IMR-90 (cell line): ENCODE data around the gene C16orf87. TPM values are rescaled to one million over a fixed set of nuclear protein-coding genes. Genes with fewer than 3 reads are reported as not detected.

Experiments used
- ATAC-seq: fragments of 200-7000 bp; cut with Tn5 transposase; 2 replicates; pipeline ENCODE4 v1.9.1; 2020; ENCODE audit warnings: low read depth, mild to moderate bottlenecking, moderate library complexity
- BruUV-seq: library from RNA; stranded (reverse); fragments of 400-500 nt; replicated peaks from 2 replicates; lab custom pipeline; 2021; lab: Mats Ljungman, UMichigan
- CTCF ChIA-PET: fragments of 300-600 bp; formaldehyde crosslinking; extraction: SDS; loops from one replicate; lab custom pipeline; 2021; ENCODE audit warnings: antibody characterized with exemption; lab: Yijun Ruan, JAX
- POLR2A ChIA-PET: fragments of 300-600 bp; sonication (Branson Sonifier 250); formaldehyde crosslinking; loops from one replicate; lab custom pipeline; 2022; ENCODE audit warnings: antibody characterized with exemption; ENCODE audit not compliant: unreplicated experiment; lab: Charles Lee
- DNase-seq: peaks from one replicate; pipeline ENCODE4 v3.0.0; 2013
- H2AFZ ChIP-seq: replicated peaks from 2 replicates; pipeline ENCODE3; 2013; ENCODE audit warnings: low read length, mild to moderate bottlenecking; ENCODE audit not compliant: poor library complexity
- H2AK5ac ChIP-seq: 2 replicates; pipeline ENCODE4 v1.6.1; 2013; ENCODE audit warnings: low read depth, low read length, inconsistent platforms
- H2AK9ac ChIP-seq: replicated peaks from 2 replicates; pipeline ENCODE3; 2013; ENCODE audit warnings: mild to moderate bottlenecking, low read depth, low read length, moderate library complexity; ENCODE audit not compliant: poor library complexity
- H2BK120ac ChIP-seq: 2 replicates; pipeline ENCODE4 v1.6.1; 2013; ENCODE audit warnings: low read depth, low read length, inconsistent platforms
- H2BK15ac ChIP-seq: 3 replicates; pipeline ENCODE4 v1.6.1; 2013; ENCODE audit warnings: low read depth, low read length, inconsistent platforms
- H2BK20ac ChIP-seq: 2 replicates; pipeline ENCODE4 v1.6.1; 2013; ENCODE audit warnings: low read depth, mild to moderate bottlenecking, inconsistent platforms, low read length, moderate library complexity
- H2BK5ac ChIP-seq: 2 replicates; pipeline ENCODE4 v1.6.1; 2013; ENCODE audit warnings: mild to moderate bottlenecking, low read depth, low read length, inconsistent platforms; ENCODE audit not compliant: poor library complexity, severe bottlenecking
- H3K14ac ChIP-seq: replicated peaks from 2 replicates; pipeline ENCODE4 v1.6.1; 2013; ENCODE audit warnings: low read depth, low read length, inconsistent platforms
- H3K18ac ChIP-seq: 2 replicates; pipeline ENCODE4 v1.6.1; 2013; ENCODE audit warnings: low read depth, low read length, control low read depth
- H3K23ac ChIP-seq: 2 replicates; pipeline ENCODE4 v1.6.1; 2013; ENCODE audit warnings: low read depth, low read length, inconsistent platforms
- H3K27ac ChIP-seq: 2 replicates; pipeline ENCODE4 v1.5.1; 2013; ENCODE audit warnings: mild to moderate bottlenecking, control low read depth, low read length; ENCODE audit not compliant: insufficient read depth
- H3K27me3 ChIP-seq: 2 replicates; pipeline ENCODE4 v1.6.1; 2013; ENCODE audit warnings: low read length; ENCODE audit not compliant: control insufficient read depth, insufficient read depth
- H3K36me3 ChIP-seq: 2 replicates; pipeline ENCODE4 v1.6.1; 2013; ENCODE audit warnings: low read length, mixed read lengths; ENCODE audit not compliant: control insufficient read depth, insufficient read depth
- H3K4ac ChIP-seq: 2 replicates; pipeline ENCODE4 v1.6.1; 2013; ENCODE audit warnings: low read depth, low read length, inconsistent platforms
- H3K4me1 ChIP-seq: 2 replicates; pipeline ENCODE4 v1.6.1; 2013; ENCODE audit warnings: low read length, mixed read lengths; ENCODE audit not compliant: control insufficient read depth, insufficient read depth
- H3K4me2 ChIP-seq: 2 replicates; pipeline ENCODE4 v1.6.1; 2013; ENCODE audit warnings: low read depth, mild to moderate bottlenecking, control low read depth, low read length, moderate library complexity
- H3K4me3 ChIP-seq: 2 replicates; pipeline ENCODE4 v1.5.1; 2013; ENCODE audit warnings: low read depth, mild to moderate bottlenecking, control low read depth, low read length, moderate library complexity; ENCODE audit not compliant: insufficient read depth
- H3K56ac ChIP-seq: 2 replicates; pipeline ENCODE4 v1.6.1; 2013; ENCODE audit warnings: low read length, inconsistent platforms; ENCODE audit not compliant: insufficient read depth; ENCODE audit errors: extremely low read depth
- H3K79me1 ChIP-seq, 2 experiments: 2 replicates each; pipeline ENCODE4 v1.6.1; 2013; ENCODE audit warnings: low read length in 2 of 2, inconsistent platforms in 1 of 2, low read depth in 1 of 2
- H3K9ac ChIP-seq: 2 replicates; pipeline ENCODE4 v1.6.1; 2013; ENCODE audit warnings: low read depth, low read length, control low read depth
- H3K9me1 ChIP-seq: 2 replicates; pipeline ENCODE4 v1.6.1; 2013; ENCODE audit warnings: low read length, inconsistent platforms; ENCODE audit not compliant: insufficient read depth
- H3K9me3 ChIP-seq: 2 replicates; pipeline ENCODE4 v1.6.1; 2013; ENCODE audit warnings: low read length; ENCODE audit not compliant: control insufficient read depth, insufficient read depth
- H4K20me1 ChIP-seq: 2 replicates; pipeline ENCODE4 v1.6.1; 2013; ENCODE audit warnings: low read length, inconsistent platforms; ENCODE audit not compliant: insufficient read depth
- H4K5ac ChIP-seq: 2 replicates; pipeline ENCODE4 v1.6.1; 2013; ENCODE audit warnings: mild to moderate bottlenecking, low read depth, low read length, control low read depth
- H4K8ac ChIP-seq, 2 experiments: 2 replicates each; pipeline ENCODE4 v1.6.1; 2013; ENCODE audit warnings: low read depth in 2 of 2, low read length in 2 of 2, control low read depth in 1 of 2, inconsistent platforms in 1 of 2
- H4K91ac ChIP-seq: 2 replicates; pipeline ENCODE4 v1.6.1; 2013; ENCODE audit warnings: low read depth, low read length, inconsistent platforms; ENCODE audit not compliant: insufficient read depth
- ELK1 ChIP-seq: fragments of 150-350 bp; IDR thresholded peaks from 2 replicates; pipeline ENCODE4 v1.6.1; 2016; ENCODE audit warnings: low read depth, mild to moderate bottlenecking, low read length, moderate library complexity, borderline replicate concordance
- FOS ChIP-seq: fragments of 150-350 bp; IDR thresholded peaks from 2 replicates; pipeline ENCODE4 v1.6.1; 2016; ENCODE audit warnings: low read depth, low read length
- MAFK ChIP-seq: IDR thresholded peaks from 2 replicates; pipeline ENCODE4 v1.6.1; 2012; ENCODE audit warnings: low read depth, low read length, improper control_type of control experiment
- MAZ ChIP-seq: IDR thresholded peaks from 2 replicates; pipeline ENCODE4 v1.6.1; 2012; ENCODE audit warnings: low read depth, mild to moderate bottlenecking, low read length, improper control_type of control experiment, moderate library complexity, borderline replicate concordance
- MXI1 ChIP-seq: IDR thresholded peaks from 2 replicates; pipeline ENCODE4 v1.6.1; 2012; ENCODE audit warnings: low read depth, mild to moderate bottlenecking, low read length, moderate library complexity, borderline replicate concordance
- NFE2L2 ChIP-seq: fragments of 150-350 bp; IDR thresholded peaks from 2 replicates; pipeline ENCODE4 v1.6.1; 2016; ENCODE audit warnings: low read depth, mild to moderate bottlenecking, low read length
- RAD21 ChIP-seq: IDR thresholded peaks from 2 replicates; pipeline ENCODE4 v1.6.1; 2012; ENCODE audit warnings: low read length, improper control_type of control experiment
- RFX5 ChIP-seq: IDR thresholded peaks from 2 replicates; pipeline ENCODE4 v1.8.0; 2012; ENCODE audit warnings: low read depth, mild to moderate bottlenecking, low read length, moderate library complexity
- SMC3 ChIP-seq: fragments of 150-350 bp; IDR thresholded peaks from 2 replicates; pipeline ENCODE4 v1.6.1; 2016; ENCODE audit warnings: low read depth, mild to moderate bottlenecking, antibody characterized with exemption, low read length, moderate library complexity
- USF2 ChIP-seq: fragments of 150-350 bp; IDR thresholded peaks from 2 replicates; pipeline ENCODE4 v1.6.1; 2017; ENCODE audit warnings: mild to moderate bottlenecking, antibody characterized with exemption, low read length, low read depth
- WGBS, 2 experiments: methylation state at CpG; one replicate each; pipeline versions ENCODE4 v1.1.5 to v1.1.7; 2013; ENCODE audit warnings: missing lambda C conversion rate in 2 of 2; ENCODE audit not compliant: insufficient read length in 1 of 2; ENCODE audit errors: extremely low coverage in 2 of 2; 5-methylcytosine and 5-hydroxymethylcytosine counted together
- dilution Hi-C: fragments of 300-500 bp; cut with HindIII; formaldehyde crosslinking; loops from one replicate; pipeline ENCODE4 v1.14.3; 2018; ENCODE audit warnings: low sequenced_read_pairs; ENCODE audit not compliant: unreplicated experiment
- in situ Hi-C: fragments of 300-500 bp; cut with MboI; formaldehyde crosslinking; loops from 3 replicates; pipeline ENCODE4 v1.14.3; 2019; ENCODE audit warnings: low sequenced_read_pairs, inconsistent platforms, mixed read lengths
- intact Hi-C: fragments of 100-400 bp; cut with micrococcal nuclease; formaldehyde crosslinking; loops from 2 replicates; pipeline ENCODE4 v1.10.0; 2022
- polyA plus RNA-seq, 3 experiments: library from polyadenylated mRNA; depleted of rRNA; stranded (reverse); fragments of >200 nt; gene quantifications; 2 replicates each; pipeline ENCODE4 v1.2.3, GENCODE V29; 2012; ENCODE audit warnings: low replicate concordance in 1 of 3
- total RNA-seq: library from RNA; depleted of rRNA; stranded (reverse); fragments of >200 nt; gene quantifications from 2 replicates; pipeline ENCODE4 v1.2.3, GENCODE V29; 2012

The C16orf87 gene
- total and polyA plus RNA-seq, 2 of the 4 experiments (the other 2 are of a cell fraction), result 6.3 to 8.1 TPM

- no peak for TF ChIP-seq ELK1
- peak; percentile 74; the same call in 1 of the 2 replicates for TF ChIP-seq MXI1
- no peak for TF ChIP-seq NFE2L2
- no peak for TF ChIP-seq SMC3
These were observed at the start of gene C16orf87 (continued) for GRCh38 chr16:46830902-46831647.

- no peak overlapping the region for H3K9ac ChIP-seq
- DNase-seq (no peak), ATAC-seq (no peak)
- ChIA-PET POLR2A (no interaction called here), CTCF (no interaction called here)
- in situ Hi-C loops (no loop called here), dilution Hi-C loops (no loop called here), intact Hi-C loops (no loop called here)
- no peak overlapping the region for H3K4me2 ChIP-seq
- no peak overlapping the region for H3K4me3 ChIP-seq
- no peak overlapping the region for H3K56ac ChIP-seq
- H3K23ac ChIP-seq, result no peak overlapping the region
- H3K18ac ChIP-seq, result no peak overlapping the region
- H4K8ac ChIP-seq, result no peak overlapping the region
- H3K9me3 ChIP-seq, result no peaks in the 10 kb centered on the region
- H3K9me1 ChIP-seq, result no peaks in the 10 kb centered on the region
- no peak overlapping the region for H2BK15ac ChIP-seq
- H2BK5ac ChIP-seq, result no peak overlapping the region
- BruUV-seq, result no TSS peak
- H3K4me1 ChIP-seq, result no peaks in the 10 kb centered on the region
- no peak overlapping the region for H3K27ac ChIP-seq
- H4K5ac ChIP-seq, result no peak overlapping the region
- no peak overlapping the region for H2BK20ac ChIP-seq
- H4K91ac ChIP-seq, result no peak overlapping the region
- peaks cover 12% of the 10 kb centered on the region for H3K27me3 ChIP-seq
- H2AK9ac ChIP-seq, result no peak overlapping the region
- H3K14ac ChIP-seq, result no peak overlapping the region
- H2AK5ac ChIP-seq, result no peak overlapping the region
- no peak overlapping the region for H2AFZ ChIP-seq
- no peaks in the 10 kb centered on the region for H3K79me1 ChIP-seq
- H3K36me3 ChIP-seq, result no peaks in the 10 kb centered on the region
- WGBS, 2 experiments, result 100% methylated on average over 1 of the region's 8 CpGs; no CpG with 5 or more reads in 1 of the 2 experiments
- no peak overlapping the region for H2BK120ac ChIP-seq
- no peak overlapping the region for H3K4ac ChIP-seq
- no peaks in the 10 kb centered on the region for H4K20me1 ChIP-seq
- TF ChIP-seq RFX5, result no peak
- no peak for TF ChIP-seq RAD21
- TF ChIP-seq USF2, result no peak
- no peak for TF ChIP-seq SMC3
- no peak for TF ChIP-seq MAFK
- TF ChIP-seq ELK1, result no peak
- no peak for TF ChIP-seq NFE2L2
- TF ChIP-seq FOS, result no peak
- no peak for TF ChIP-seq MAZ
These were observed 44.3 kb upstream of the C16orf87 start for GRCh38 chr16:46875243-46875642.
